Activated T-cell treated with anti-CD3 and anti-CD28 coated beads for 1 hour (primary cell): ENCODE data around the gene RPTOR.
"Not testable (repeated sequence)": the region's sequence is repeated elsewhere in the genome, so short reads cannot be mapped to it uniquely, and the experiment has no call there.

ENCODE experiments used
- DNase-seq: peaks from one replicate; pipeline ENCODE4 v3.0.0-alpha.2; 2020; ENCODE audit warnings: low read depth

The RPTOR gene

DNA sequence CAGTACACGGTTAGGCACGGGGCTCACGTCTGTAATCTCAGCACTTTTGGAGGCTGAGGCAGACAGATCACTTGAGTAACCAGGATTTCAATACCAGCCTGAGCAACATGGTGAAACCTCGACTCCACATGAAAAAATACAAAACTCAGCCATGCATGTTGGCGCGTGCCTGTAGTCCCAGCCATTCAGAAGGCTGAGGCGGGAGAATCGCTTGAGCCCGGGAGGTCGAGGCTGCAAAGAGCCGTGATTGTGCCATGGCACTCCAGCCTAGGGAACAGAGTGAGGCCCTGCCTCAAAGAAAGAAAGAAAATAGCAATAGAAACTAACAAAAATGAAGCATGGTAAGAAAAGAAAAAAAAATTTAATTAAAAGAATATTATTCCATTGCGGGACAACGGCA lies 319.0 kb downstream of the RPTOR start:
- DNase-seq, result no peak

DNA sequence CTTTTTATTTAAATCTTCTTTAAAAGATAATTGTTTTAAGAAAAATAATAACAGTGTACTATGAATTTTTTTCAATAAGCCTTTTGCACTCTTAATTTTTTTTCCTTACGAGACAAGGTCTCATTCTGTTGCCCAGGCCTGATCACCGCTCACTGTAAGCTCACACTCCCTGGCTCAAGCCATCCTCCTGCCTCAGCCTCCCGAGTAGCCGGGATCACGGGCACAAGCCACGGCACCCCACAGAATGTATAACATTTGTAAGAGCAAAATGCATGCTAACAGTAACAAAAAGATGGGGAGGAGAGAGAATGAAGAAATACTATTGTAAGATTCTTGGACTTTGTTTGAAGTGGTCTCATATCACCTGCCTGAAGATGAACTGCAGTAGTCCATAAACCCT lies 320.1 kb downstream of the RPTOR start:
- no peak for DNase-seq

DNA sequence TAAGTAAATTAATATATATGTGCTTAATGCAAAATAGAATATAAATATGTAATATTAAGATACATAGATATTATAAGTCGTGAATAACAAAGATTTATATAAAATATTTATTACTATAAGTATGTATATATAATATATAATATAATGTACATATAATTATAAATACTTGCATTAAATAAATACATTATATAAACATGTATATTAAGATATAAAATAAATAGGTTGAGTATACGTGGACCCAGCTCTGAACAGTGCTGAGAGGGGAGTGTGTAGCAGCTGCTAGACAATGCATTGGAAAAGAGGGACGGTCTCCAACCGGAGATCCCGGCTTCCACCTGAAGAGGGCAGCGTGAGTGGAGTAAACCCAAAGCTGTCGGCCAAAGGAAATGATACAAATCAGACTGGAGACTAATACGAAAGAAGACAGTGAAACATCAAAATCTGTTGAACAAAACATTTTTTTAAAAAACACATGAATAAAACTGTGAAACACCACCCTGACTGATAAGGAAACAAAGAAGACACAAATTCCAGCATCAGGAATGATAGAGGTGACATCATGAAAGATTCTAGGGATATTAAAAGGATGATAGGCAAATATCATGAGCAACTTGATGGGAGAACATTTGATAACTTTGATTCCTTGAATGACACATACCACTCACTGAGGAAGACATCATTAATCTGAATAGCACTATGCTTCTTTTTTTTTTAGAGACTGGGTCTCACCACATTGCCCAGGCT lies 321.6 kb downstream of the RPTOR start:
- DNase-seq, result peak; percentile 60

DNA sequence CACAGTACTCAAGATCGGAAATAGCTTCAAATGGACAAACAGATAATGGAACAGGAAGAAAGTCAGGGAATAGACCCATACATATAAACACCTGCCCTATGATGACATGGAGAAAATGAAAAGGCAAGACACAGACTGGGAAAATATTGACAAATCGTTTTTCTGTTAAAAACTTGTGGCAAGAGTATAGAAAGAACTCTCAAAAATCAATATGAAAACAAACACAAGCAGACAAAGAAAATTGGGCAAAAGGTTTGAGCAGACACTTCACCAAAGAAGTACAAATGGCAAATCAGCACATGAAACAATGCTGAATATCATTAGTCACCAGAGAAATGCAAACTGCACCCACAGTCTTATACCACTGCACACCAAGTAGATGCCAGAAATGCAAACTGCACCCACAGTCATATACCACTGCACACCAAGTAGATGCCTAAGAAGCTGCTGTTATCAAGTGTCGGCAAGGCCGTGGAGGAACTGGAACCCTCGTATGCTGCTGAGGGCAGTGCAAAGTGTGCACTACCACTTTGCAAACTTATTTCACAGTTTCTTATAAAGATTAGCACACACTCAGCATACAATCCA lies 323.5 kb downstream of the RPTOR start:
- no peak for DNase-seq

DNA sequence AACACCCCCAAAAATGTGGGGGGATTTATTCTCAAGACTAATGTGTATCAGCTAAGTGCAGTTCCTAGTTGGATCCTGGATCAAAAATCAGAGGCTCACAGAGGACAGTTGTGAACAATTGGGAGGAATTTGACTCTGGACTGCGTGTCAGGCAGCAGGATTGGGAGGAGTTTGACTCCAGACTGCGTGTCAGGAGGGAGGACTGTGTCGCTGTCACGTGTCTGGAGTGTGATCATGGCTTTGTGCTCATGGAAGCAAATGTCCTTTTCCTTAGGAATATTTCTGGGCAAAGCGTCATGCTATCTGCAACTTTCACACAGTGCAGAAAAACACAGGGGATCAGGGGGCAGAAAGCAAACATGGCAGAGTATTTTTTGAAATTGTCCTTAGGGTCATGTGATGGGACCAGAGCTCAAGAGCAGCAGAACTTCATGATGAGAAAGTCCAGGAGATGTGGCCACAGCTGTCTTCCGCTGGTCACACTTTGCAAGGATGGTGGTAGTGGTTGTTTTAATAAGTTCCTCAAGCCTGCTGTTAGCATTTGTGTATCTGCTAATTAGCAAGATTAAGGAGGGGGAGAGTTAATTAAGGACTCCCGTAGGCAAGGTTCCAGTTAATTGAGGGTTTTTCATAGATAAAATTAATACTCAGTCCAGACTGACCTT lies 325.0 kb downstream of the RPTOR start:
- DNase-seq, result no peak

DNA sequence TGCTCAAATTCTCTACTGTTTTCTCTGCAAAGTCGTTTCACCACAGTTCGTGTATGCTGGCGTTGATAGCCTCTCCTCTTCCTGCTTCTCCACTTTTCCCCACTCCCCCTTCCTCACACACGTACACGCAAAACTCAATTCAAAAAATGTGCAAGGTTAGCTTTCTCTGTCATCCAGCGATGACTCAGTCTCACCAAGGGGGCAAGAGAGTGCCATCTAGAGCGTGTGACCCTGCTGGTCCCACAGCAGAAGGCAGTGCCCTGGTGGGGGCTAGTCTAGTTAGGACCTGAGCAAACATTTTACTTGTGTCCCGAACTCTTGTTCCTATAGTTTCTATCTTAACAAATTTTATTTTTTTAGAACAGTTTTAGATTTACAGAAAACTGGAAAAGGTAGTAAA lies 325.8 kb downstream of the RPTOR start:
- DNase-seq, result no peak

DNA sequence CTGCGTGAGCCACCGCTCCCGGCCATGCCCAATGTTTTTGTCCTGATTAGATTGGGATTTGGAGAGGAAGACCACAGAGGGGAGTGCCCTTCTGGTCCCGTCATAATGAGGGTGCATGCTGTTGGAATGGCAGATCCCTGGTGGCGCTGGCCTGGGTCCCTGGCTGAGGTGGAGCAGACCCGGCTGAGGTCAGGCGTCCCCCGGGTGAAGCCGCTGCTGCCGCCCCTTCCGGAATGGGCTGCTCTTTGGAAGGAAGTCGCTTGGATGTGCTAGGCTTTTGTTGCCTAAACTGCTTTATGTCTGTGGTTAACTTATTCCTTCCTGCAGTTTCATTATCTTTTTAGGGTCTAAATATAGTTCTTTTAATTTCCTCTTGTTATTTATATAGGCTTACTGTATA lies 326.7 kb downstream of the RPTOR start:
- DNase-seq, result no peak

DNA sequence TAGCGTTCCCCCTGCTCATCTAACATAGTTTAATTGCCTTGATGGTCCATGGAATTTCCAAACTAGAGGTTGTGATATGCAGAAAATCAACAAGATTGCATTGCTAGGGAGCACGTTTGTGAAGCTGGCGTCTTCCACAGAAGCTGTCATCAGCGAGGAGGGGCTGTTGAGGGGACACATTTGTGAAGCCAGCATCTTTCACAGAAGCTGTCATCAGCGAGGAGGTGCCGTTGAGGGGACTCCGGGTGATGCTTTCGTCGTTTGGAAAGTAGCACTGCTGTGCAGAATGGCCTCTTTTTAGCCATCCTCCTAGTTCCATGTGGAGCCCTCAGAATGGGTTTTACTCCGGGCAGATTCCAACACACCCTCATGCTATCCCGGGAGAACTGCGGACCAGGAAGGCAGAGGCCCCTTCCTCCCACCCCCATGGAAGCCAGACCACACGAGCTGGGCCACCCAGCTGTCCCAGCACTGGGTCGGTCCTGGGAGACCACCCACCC lies 327.4 kb downstream of the RPTOR start:
- DNase-seq, result no peak

DNA sequence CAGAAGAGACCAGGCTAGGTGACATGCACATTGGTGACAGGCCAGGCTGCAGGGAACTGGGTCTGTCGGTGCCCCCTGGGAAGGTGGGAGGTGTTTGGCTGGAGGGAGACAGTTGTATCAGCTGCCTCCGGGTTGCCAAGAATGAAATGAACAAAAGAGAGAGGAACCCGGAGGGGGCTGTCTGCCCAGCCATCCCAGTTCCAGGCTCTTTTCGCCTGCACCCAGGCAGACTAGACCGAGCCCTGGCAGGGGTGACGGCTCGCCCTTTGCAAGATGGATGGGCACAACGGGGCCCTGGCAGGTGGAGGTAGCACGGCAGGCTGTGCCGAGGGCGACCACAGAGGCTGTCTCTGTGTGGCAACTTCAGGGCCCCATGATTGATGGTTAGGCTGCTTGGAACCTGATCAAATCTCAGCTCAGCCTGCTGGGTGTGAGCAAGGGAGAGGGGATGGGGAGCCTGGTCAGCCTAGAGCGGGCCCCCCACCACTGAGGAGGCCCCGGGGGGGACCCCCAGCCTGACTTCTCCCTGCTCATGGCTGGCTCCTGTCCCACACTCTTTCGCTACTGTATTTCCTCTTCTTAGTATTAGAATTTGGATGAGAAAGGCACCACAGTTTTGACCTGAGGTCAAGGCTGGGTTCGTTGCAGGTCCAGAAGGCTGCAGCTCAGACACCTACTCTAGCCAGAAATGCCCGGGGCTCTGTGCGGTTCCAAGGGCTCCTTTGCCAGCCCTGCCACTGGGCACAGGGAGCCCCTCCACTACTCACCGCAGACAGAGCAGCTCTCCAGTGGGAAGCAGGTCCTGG lies 328.1 kb downstream of the RPTOR start:
- DNase-seq, result no peak

DNA sequence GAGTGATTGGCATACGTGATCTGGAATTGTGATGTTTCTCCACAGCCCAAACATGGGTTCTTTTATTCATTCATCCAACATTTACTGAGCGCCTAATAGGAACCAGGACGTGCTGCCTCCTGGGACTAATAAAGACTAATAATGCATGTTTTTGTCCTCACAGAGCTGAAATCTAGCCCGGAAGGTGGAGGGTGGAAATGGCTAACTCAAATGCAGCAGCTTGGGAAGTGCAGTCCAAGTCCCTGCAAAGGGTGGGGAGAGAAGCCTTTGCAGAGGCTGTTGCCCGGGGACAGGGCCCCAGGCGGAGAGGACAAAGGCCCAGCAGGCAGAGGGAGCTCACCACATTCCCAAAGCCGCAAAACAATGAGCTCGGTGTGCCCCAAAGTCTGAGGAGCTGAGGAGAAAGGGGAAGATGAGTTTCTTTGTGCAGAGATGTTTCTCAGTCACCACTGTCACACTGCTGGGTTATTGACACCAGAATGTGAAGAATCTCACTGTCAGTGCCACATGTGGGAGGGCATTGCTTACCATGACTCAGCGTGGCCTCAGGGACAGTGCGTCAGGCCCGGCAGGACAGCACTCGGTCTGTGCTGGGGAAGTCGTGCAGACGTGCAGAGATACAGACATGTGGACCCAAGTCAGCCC lies 328.8 kb downstream of the RPTOR start:
- DNase-seq, result no peak

DNA sequence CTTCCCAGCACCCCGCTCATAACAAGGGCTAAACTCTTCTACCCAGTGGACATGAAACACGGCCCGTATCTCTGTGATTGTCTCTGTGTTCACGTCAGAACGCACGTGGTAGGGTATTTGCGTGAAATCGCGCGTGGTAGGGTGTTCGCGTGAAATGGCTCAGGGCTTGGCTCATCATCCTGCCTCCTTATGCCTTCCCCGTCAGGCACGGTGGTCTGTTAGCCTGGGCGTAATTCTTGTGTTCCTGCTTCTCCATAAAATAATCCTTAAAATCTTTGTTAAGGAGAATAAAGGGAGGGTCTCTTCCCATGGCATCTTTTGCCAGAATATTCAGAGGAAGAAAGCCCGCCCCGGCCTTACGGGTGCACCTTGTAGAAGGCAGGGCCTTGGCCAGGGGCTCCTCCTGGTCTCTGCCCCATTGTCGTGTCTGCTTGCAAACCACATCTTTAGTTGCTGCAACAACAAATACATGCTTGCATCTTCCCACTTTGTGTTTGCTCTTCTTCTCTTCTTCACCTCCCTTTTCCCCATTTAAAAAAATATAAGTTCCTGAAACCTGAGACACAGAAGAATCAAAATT lies 330.3 kb downstream of the RPTOR start:
- DNase-seq, result no peak

DNA sequence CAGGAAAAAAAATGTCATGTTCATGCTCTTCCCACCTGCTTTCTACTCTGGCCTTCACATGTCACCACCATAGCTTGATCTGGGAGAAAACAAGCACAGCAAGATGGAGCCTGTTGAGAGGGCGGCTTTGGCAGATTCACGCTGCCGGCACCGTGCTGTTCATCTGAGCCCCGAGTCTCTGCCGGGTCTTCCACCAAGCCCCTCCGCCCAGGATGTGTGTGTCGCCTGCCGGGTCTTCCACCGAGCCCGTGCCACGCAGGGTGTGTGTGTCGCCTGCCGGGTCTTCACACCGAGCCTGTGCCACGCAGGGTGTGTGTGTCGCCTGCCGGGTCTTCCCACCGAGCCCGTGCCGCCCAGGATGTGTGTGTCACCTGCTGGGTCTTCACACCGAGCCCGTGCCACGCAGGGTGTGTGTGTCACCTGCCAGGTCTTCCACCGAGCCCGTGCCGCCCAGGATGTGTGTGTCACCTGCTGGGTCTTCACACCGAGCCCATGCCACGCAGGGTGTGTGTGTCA lies 330.9 kb downstream of the RPTOR start:
- not testable (repeated sequence) for DNase-seq

DNA sequence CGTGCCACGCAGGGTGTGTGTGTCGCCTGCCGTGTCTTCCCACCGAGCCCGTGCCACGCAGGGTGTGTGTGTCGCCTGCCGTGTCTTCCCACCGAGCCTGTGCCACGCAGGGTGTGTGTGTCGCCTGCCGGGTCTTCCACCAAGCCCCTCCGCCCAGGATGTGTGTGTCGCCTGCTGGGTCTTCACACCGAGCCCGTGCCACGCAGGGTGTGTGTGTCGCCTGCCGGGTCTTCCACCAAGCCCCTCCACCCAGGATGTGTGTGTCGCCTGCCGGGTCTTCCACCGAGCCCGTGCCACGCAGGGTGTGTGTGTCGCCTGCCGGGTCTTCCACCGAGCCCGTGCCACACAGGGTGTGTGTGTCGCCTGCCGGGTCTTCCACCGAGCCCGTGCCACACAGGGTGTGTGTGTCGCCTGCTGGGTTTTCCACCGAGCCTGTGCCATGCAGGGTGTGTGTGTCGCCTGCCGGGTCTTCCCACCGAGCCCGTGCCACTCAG lies 331.9 kb downstream of the RPTOR start:
- not testable (repeated sequence) for DNase-seq

DNA sequence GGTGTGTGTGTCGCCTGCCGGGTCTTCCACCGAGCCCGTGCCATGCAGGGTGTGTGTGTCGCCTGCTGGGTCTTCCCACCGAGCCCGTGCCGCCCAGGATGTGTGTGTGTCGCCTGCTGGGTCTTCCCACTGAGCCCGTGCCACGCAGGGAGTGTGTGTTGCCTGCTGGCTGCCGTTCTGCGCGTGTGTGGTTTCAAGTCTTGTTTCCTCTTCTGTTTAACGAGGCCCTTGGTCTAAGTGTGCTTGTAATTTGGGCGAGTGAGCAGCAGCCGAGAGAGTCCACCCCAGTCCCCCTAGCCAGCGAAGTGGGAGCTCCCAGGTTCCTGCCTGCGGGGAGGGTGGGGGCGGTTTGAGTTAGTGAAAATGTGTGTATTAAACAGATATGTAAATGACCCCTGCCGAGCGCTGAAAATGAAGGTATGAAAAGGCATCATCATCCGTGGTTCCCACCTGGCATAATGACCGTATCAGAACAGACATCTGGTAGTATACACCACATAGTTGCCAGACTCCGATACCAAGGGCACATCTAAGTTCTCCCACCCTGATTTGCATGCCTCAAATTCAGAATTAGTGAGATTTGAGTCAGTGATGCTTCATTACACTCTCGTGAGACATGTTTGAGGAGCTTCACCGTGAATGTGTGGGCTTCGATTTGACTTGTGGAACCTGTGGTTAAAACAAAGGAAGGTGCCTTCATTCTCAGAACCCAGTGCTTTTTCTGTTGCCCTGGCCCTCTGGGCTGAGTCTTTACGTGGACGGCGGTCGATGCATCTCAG lies 332.5 kb downstream of the RPTOR start:
- DNase-seq, result no peak

DNA sequence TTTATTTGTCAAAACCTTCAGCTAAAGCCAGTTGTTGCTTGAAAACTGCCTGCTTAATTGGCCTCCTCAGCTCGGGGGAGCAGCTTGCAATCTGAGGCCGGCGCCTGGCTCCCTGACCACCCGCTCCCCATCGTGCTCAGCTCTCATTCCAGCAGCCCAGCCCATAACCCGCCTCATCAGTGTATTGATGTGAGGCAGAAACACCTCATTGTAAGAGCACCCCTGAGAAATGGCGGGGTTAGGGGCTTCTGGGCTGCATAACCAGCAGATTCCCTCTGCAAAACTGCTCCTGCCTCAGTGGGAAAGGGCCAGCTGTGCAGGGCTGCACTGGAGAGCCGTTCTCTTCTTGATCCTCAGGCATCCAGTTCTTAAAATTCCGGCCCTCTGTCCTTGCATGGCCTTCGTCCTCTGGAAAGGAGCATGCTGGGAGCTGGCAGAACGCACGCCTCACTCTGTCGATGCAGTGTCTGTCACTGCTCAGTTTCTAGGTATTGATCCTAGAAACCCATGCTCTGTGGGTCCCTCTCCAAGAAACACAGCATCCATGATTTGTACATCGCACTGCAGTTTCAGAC lies 333.2 kb downstream of the RPTOR start:
- DNase-seq, result no peak

DNA sequence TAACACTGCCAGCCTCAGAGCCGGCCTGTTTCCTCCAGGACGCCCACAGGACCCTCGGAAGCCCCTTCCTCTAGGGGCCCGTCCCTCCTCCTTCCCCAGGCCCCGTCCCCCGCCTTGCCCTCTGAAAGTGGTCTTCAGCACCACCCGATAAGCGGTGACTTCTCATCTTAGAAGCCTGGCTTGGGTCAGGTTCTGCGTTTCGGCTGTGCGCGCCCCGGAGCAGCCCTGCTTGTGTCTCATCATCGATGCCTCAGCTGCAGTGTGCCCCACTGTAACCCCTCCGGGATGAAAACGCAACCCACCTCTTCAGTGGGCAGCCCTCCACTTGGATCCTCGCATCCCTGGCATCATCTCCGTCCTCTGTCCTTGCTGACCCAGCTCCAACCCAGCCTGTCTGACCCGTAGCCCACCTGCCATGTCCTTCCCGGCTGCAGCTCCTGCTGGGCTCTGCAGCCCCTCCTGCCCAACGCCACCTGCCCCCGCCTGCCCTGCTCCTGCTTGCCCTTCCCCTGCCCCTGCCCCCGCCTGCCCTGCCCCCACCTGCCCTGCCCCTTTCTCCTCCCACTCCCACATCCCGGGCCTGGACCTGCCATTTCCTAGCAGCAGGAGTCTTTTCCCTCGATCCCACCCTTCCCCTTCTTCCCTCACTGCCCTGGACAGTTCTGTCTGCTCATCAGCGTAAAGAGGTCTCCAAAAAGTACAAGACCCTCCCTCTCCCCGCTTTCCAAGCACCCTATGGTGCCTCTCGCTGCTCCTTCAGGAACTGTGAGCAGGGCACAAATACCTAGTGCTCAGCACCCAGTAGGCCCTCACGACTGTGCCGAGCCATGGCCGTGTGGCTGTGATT lies 334.5 kb downstream of the RPTOR start:
- DNase-seq, result no peak

DNA sequence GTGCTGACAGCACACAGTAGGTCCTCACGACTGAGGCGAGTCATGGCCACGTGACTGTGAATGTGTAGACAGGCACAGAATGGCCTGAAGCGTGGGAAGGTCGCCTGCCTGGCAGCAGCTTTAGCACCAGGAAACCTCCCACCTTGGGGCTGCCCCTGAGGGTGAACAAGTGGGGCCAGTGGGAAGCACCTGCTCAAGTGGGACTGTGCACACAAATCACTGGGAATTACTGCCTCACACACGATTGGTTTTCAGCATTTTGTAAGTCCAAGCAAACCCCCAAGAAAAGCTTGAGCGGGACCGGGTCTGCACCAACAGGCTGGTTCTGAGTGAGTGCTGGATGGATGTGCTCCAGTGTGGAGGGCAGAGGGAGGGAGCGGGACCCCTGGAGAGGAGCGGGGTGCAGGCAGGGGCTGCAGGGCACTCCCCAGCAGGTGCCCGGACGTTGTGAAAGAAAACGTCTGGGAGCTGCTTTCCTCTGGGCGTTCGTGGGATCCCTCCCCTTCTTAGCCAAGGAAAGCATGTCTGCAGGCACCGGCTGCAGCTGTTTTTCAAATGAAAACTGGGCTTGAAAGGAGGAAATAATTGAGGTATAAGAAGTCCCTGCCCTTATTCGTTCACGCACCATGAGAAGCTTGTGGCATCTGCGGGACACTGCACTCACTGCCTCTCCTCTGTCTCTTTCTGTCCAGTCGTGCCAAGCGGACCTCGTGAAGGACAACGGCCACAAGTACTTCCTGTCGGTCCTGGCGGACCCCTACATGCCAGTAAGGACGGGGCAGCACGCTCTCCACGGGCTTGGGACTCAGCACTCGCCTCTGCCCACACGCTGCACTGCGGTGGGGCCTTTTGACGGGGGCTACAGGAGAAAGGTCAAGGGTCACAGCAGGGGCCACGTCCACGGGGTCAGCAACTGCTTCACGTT lies 335.3 kb downstream of the RPTOR start:
- no peak for DNase-seq

DNA sequence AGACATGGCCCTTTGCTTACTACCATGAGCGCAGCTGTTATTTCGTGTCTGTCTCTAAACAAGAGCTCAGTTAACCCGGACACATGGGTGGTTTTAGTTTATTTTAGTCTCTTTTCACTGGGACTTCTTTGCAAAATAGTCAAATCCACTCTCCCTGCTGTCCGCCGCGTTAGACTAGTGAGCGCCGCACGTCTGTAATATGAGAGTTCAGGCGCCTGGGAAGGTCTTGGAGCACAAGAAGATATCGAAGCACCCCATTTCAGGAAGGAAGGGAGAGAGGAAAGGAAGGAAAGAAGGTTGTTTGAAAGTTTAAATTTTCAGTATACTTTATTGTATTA lies 336.0 kb downstream of the RPTOR start:
- no peak for DNase-seq
